OCI-LY3 (cell line): ENCODE data around the gene TTC7B.

Experiments used
- H2AFZ ChIP-seq: fragments of 200-600, 300-600 bp; shearing (Covaris generic); 2 replicates; pipeline ENCODE4 v1.6.0; 2014; ENCODE audit warnings: antibody characterized with exemption, low read depth, low read length
- H3K27ac ChIP-seq: fragments of 200-600, 300-600 bp; sonication (generic); 2 replicates; pipeline ENCODE4 v1.5.1; 2014; ENCODE audit warnings: mild to moderate bottlenecking, low read length, moderate library complexity, mixed read lengths
- H3K27me3 ChIP-seq: fragments of 200-600, 300-600 bp; sonication (generic); 2 replicates; pipeline ENCODE4 v1.6.1; 2014; ENCODE audit warnings: low read depth, low read length, mixed read lengths
- H3K36me3 ChIP-seq: fragments of 200-600, 300-600 bp; sonication (generic); replicated peaks from 2 replicates; pipeline ENCODE3; 2014; ENCODE audit warnings: low read depth, low read length, mixed read lengths
- H3K4me1 ChIP-seq: fragments of 300-600, 200-600 bp; sonication (generic); 2 replicates; pipeline ENCODE4 v1.6.1; 2014; ENCODE audit warnings: low read length, mixed read lengths
- H3K4me2 ChIP-seq: fragments of 200-600, 300-600 bp; sonication (generic); 2 replicates; pipeline ENCODE4 v1.6.1; 2014; ENCODE audit warnings: low read length, mixed read lengths
- H3K4me3 ChIP-seq: fragments of 300-600, 200-600 bp; sonication (generic); 2 replicates; pipeline ENCODE4 v1.5.1; 2014; ENCODE audit warnings: antibody characterized with exemption, mild to moderate bottlenecking, low read length, moderate library complexity
- H3K79me2 ChIP-seq: fragments of 300-600, 200-600 bp; shearing (Covaris generic); 2 replicates; pipeline ENCODE4 v1.6.1; 2014; ENCODE audit warnings: mild to moderate bottlenecking, low read length, mixed read lengths
- H3K9ac ChIP-seq: fragments of 300-600, 200-600 bp; shearing (Covaris generic); 2 replicates; pipeline ENCODE4 v1.6.0; 2014; ENCODE audit warnings: mild to moderate bottlenecking, low read length, moderate library complexity
- H3K9me3 ChIP-seq: fragments of 200-600, 300-600 bp; shearing (Covaris generic); 2 replicates; pipeline ENCODE4 v1.6.1; 2014; ENCODE audit warnings: low read length, mixed read lengths; ENCODE audit not compliant: insufficient read depth
- H4K20me1 ChIP-seq: fragments of 200-600, 300-600 bp; sonication (generic); 2 replicates; pipeline ENCODE4 v1.6.1; 2016; ENCODE audit warnings: low read length, mixed read lengths; ENCODE audit not compliant: insufficient read depth
- EZH2phosphoT487 ChIP-seq: fragments of 200-600 bp; shearing (Covaris generic); IDR thresholded peaks from 2 replicates; pipeline ENCODE4 v1.6.1; 2018; ENCODE audit warnings: antibody characterized with exemption, mixed run types, low read depth
- TF ChIP-seq, protein P1 (sequence below): fragments of 200-600, 300-600 bp; sonication (generic); IDR thresholded peaks from 2 replicates; pipeline ENCODE4 v1.5.1; 2014; ENCODE audit warnings: antibody characterized with exemption, low read length, low read depth

Gene TTC7B

DNA sequence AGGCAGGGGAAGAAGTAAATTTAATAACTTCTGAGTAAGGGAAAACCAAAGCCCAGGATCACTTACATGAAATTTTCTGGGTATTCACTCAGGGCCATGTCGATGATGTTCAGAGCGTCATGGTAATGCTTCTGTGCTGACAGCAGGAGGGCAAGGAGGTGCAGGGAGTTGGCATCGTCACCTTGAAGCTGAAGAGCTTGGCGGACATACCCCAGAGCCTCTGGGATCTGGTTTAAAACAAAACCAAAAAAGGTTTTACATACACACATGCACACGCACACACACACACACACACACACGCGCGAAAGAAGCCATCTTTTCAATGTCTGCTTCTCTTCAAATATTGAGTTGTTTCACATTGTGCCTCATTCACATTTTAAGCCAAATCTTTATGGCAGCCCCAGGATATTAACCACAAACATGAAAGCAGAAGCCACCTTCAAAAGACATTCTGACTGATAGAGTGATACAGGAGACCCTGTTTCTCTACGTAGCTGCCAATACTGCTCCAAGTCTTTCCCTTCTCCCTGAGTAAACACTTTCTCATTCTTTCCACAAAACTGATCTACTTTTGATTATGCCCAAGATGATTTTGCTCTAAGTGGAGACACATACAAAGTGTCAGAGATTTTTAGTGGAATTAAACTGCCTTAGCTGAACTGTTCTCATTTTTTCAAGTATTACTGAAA, 172.1 kb downstream of the TTC7B start:
- H4K20me1 ChIP-seq = no peaks in the 10 kb centered on the region
- no peak for TF ChIP-seq EZH2phosphoT487
- TF ChIP-seq, protein P1, sequence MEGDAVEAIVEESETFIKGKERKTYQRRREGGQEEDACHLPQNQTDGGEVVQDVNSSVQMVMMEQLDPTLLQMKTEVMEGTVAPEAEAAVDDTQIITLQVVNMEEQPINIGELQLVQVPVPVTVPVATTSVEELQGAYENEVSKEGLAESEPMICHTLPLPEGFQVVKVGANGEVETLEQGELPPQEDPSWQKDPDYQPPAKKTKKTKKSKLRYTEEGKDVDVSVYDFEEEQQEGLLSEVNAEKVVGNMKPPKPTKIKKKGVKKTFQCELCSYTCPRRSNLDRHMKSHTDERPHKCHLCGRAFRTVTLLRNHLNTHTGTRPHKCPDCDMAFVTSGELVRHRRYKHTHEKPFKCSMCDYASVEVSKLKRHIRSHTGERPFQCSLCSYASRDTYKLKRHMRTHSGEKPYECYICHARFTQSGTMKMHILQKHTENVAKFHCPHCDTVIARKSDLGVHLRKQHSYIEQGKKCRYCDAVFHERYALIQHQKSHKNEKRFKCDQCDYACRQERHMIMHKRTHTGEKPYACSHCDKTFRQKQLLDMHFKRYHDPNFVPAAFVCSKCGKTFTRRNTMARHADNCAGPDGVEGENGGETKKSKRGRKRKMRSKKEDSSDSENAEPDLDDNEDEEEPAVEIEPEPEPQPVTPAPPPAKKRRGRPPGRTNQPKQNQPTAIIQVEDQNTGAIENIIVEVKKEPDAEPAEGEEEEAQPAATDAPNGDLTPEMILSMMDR = no peak
- H3K4me1 ChIP-seq = peaks cover 9% of the 10 kb centered on the region
- H3K4me2 ChIP-seq = no peak overlapping the region
- H3K9ac ChIP-seq = no peak overlapping the region
- H3K36me3 ChIP-seq = no peaks in the 10 kb centered on the region
- no peaks in the 10 kb centered on the region for H3K9me3 ChIP-seq
- H2AFZ ChIP-seq = no peak overlapping the region
- no peaks in the 10 kb centered on the region for H3K79me2 ChIP-seq
- no peak overlapping the region for H3K4me3 ChIP-seq
- H3K27me3 ChIP-seq = no peaks in the 10 kb centered on the region
- H3K27ac ChIP-seq = no peak overlapping the region

DNA sequence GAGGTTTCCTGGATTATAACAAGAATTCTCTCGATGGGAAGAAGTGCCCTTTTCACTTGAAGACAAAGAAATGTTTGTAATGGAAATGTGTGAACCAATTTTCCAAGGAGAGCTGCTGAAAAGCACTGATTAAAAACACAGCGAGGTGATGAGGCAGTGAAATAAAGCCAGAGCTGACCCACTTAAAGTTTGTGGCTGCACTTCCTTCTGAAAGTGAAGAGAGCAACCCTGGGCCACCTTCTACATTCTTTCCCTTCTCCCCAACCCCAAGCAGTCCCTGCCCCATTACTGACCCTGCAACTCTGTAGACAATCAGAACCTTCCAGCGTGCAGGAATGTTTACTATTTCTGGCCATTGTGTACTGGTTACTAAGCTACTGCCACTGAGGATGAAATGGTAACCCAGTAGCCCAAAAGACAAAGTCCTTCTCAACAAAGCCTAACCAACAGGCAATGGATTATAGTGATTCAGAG, 173.9 kb downstream of the TTC7B start:
- TF ChIP-seq EZH2phosphoT487 = no peak
- TF ChIP-seq, protein P1 = no peak
- peaks cover 2% of the 10 kb centered on the region for H3K4me1 ChIP-seq
- no peak overlapping the region for H3K4me2 ChIP-seq
- no peak overlapping the region for H3K4me3 ChIP-seq
- no peak overlapping the region for H2AFZ ChIP-seq
- no peak overlapping the region for H3K27ac ChIP-seq
- no peaks in the 10 kb centered on the region for H3K36me3 ChIP-seq
- H3K79me2 ChIP-seq = no peaks in the 10 kb centered on the region
- no peaks in the 10 kb centered on the region for H3K27me3 ChIP-seq
- no peaks in the 10 kb centered on the region for H4K20me1 ChIP-seq
- H3K9ac ChIP-seq = no peak overlapping the region
- H3K9me3 ChIP-seq = no peaks in the 10 kb centered on the region

DNA sequence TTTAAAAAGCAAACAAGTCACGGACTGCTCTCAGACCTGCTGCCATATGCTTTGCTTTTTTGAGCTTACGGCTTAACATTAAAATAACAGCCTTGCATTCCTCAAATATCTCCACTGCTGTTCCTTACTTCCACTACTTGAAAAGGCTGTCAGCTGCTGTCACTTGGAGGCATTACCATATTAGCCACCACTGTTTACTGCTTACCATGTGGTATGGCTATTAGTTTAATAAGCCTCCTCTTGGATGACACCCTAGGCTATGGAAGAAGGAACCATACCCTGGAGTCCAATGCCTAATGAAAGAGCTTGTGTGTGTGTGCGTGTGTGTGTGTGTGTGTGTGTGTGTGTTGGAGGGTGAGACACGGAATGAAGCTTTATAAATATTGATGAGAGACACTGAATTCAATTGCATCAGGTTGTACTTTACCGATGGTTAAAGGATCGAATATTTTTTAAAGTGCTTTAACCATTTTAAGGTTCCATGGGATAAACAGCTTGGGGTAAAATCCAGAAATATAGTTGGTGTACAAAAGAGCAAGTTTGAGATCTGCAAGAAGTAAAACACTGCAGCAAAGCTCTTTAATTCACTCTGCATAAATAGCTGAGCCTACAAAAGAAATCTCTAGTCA, 174.5 kb downstream of the TTC7B start:
- Histone ChIP-seq H3K27ac (no peak overlapping the region), H3K9me3 (no peaks in the 10 kb centered on the region), H2AFZ (no peak overlapping the region), H3K27me3 (no peaks in the 10 kb centered on the region), H3K79me2 (no peaks in the 10 kb centered on the region), H3K36me3 (no peaks in the 10 kb centered on the region), H3K4me1 (peaks cover 3% of the 10 kb centered on the region; the same call in 1 of the 2 replicates), H3K4me2 (no peak overlapping the region), H4K20me1 (no peaks in the 10 kb centered on the region), H3K4me3 (no peak overlapping the region), H3K9ac (no peak overlapping the region)
- TF ChIP-seq, protein P1 = no peak
- TF ChIP-seq EZH2phosphoT487 = no peak

DNA sequence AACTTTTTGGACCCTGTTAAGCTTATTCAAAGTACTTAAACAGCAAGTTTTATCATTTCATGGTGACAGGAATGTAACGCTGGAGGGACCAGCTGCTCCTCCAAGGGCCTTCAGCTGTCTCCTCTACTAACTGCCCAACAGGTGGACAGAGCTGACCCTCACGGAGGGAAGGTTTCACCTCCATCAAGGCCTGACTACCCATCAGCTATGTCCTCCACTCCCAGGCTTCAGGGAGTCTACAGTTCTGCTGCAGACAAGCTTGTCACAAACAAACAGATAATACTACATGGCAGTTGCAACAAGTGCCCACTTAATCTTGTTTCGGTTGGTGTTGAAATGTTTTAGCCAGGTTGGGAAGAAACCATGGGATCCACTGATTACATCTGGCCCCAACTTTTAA, 175.1 kb downstream of the TTC7B start:
- H3K9me3 ChIP-seq = no peaks in the 10 kb centered on the region
- H3K9ac ChIP-seq = no peak overlapping the region
- no peaks in the 10 kb centered on the region for H3K79me2 ChIP-seq
- H3K4me1 ChIP-seq = peaks cover 3% of the 10 kb centered on the region; the same call in 1 of the 2 replicates
- TF ChIP-seq, protein P1 = no peak
- no peak for TF ChIP-seq EZH2phosphoT487
- no peak overlapping the region for H3K4me2 ChIP-seq
- H3K4me3 ChIP-seq = no peak overlapping the region
- H3K27ac ChIP-seq = no peak overlapping the region
- H3K27me3 ChIP-seq = no peaks in the 10 kb centered on the region
- H2AFZ ChIP-seq = no peak overlapping the region
- no peaks in the 10 kb centered on the region for H4K20me1 ChIP-seq
- no peaks in the 10 kb centered on the region for H3K36me3 ChIP-seq
